Hepatocyte (in vitro differentiated cells): ENCODE results near the gene APOL4. TPM values are rescaled to one million over a fixed set of nuclear protein-coding genes. Genes with fewer than 3 reads are reported as not detected.
"Not testable (repeated sequence)": the region's sequence is repeated elsewhere in the genome, so short reads cannot be mapped to it uniquely, and the experiment has no call there.

Experiments used
- DNase-seq: peaks from one replicate; pipeline ENCODE4 v3.0.0-alpha.2; 2016; ENCODE audit warnings: low spot score
- H2AFZ ChIP-seq: fragments of 200-600 bp; sonication (generic); 2 replicates; pipeline ENCODE4 v1.6.0; 2016; ENCODE audit warnings: antibody characterized with exemption, mild to moderate bottlenecking
- H3K27ac ChIP-seq: fragments of 200-600 bp; sonication (generic); 2 replicates; pipeline ENCODE4 v1.5.1; 2016; ENCODE audit warnings: mild to moderate bottlenecking
- H3K27me3 ChIP-seq: fragments of 200-600 bp; sonication (generic); 2 replicates; pipeline ENCODE4 v1.6.1; 2016
- H3K36me3 ChIP-seq: fragments of 200-600 bp; sonication (generic); replicated peaks from 2 replicates; pipeline ENCODE4 v1.5.1; 2016; ENCODE audit warnings: low read depth; ENCODE audit not compliant: insufficient read depth
- H3K4me1 ChIP-seq: fragments of 200-600 bp; sonication (generic); 2 replicates; pipeline ENCODE4 v1.5.1; 2016; ENCODE audit warnings: mild to moderate bottlenecking, moderate library complexity; ENCODE audit not compliant: insufficient read depth
- H3K4me2 ChIP-seq: fragments of 200-600 bp; sonication (generic); 2 replicates; pipeline ENCODE4 v1.6.0; 2016
- H3K4me3 ChIP-seq: fragments of 200-600 bp; sonication (generic); 2 replicates; pipeline ENCODE4 v1.5.1; 2016; ENCODE audit warnings: mild to moderate bottlenecking
- H3K79me2 ChIP-seq: fragments of 200-600 bp; sonication (generic); 2 replicates; pipeline ENCODE4 v1.6.0; 2017; ENCODE audit warnings: mild to moderate bottlenecking
- H3K9me2 ChIP-seq: fragments of 200-600 bp; sonication (generic); replicated peaks from 2 replicates; pipeline ENCODE4 v1.6.0; 2017; ENCODE audit warnings: mild to moderate bottlenecking; ENCODE audit not compliant: insufficient read depth
- H3K9me3 ChIP-seq: fragments of 200-600 bp; sonication (generic); 2 replicates; pipeline ENCODE4 v1.5.1; 2016; ENCODE audit warnings: low read depth, mild to moderate bottlenecking
- H4K20me1 ChIP-seq: fragments of 200-600 bp; sonication (generic); 2 replicates; pipeline ENCODE4 v1.6.0; 2016; ENCODE audit warnings: mild to moderate bottlenecking; ENCODE audit not compliant: insufficient read depth, poor library complexity, severe bottlenecking
- CTCF ChIP-seq: fragments of 200-600 bp; sonication (generic); IDR thresholded peaks from 2 replicates; pipeline ENCODE4 v1.5.1; 2016; ENCODE audit warnings: antibody characterized with exemption, mild to moderate bottlenecking; ENCODE audit not compliant: poor library complexity
- EZH2 ChIP-seq: fragments of 200-600 bp; sonication (generic); IDR thresholded peaks from 2 replicates; pipeline ENCODE4 v1.6.1; 2016; ENCODE audit warnings: antibody characterized with exemption, mild to moderate bottlenecking, borderline replicate concordance
- EZH2phosphoT487 ChIP-seq: fragments of 200-600 bp; sonication (generic); IDR thresholded peaks from one replicate; pipeline ENCODE4 v1.6.1; 2018; ENCODE audit warnings: antibody characterized with exemption, mild to moderate bottlenecking, low read depth, moderate library complexity; ENCODE audit not compliant: unreplicated experiment, severe bottlenecking
- WGBS: methylation state at CpG from one replicate; pipeline ENCODE4 v1.1.6; 2016; ENCODE audit warnings: low lambda C conversion rate; ENCODE audit errors: missing lambda C conversion rate; 5-methylcytosine and 5-hydroxymethylcytosine counted together
- polyA plus RNA-seq: library from polyadenylated mRNA; unstranded; fragments of >200 nt; fragmentation: Nextera tagmentation; extraction: Ambion mirVana; gene quantifications from 2 replicates; pipeline ENCODE4 v1.2.1, GENCODE V29; 2016
- total RNA-seq: library from RNA; depleted of rRNA; stranded (reverse); fragments of >200 nt; gene quantifications from 2 replicates; pipeline ENCODE4 v1.2.3, GENCODE V29; 2014

APOL4 gene
- total and polyA plus RNA-seq, 2 experiments from 2014 or later = 0.97 to 2.8 TPM

- Histone ChIP-seq H2AFZ (no peak overlapping the region), H3K36me3 (no peaks in the 10 kb centered on the region), H3K4me1 (peaks cover 4% of the 10 kb centered on the region), H3K79me2 (no peaks in the 10 kb centered on the region), H3K9me3 (no peaks in the 10 kb centered on the region), H4K20me1 (no peaks in the 10 kb centered on the region), H3K4me2 (no peak overlapping the region), H3K27ac (no peak overlapping the region), H3K4me3 (no peak overlapping the region), H3K27me3 (no peaks in the 10 kb centered on the region), H3K9me2 (no peaks in the 10 kb centered on the region)
- TF ChIP-seq EZH2phosphoT487 (no peak), EZH2 (no peak), CTCF (no peak)
- DNase-seq = no peak
- 96% methylated on average over 17 of the region's 17 CpGs for WGBS
Observed at GRCh38 chr22:36191106-36191836, 10.3 kb downstream of the APOL4 start.

GRCh38 chr22:36187862-36188261 is 13.7 kb downstream of the APOL4 start:
- 96% methylated on average over 3 of the region's 6 CpGs for WGBS
- H3K27me3 ChIP-seq, H3K4me3 ChIP-seq: not testable (repeated sequence)

GRCh38 chr22:36185828-36186624 is 15.6 kb downstream of the APOL4 start:
- H3K27me3 ChIP-seq = no peaks in the 10 kb centered on the region
- WGBS = 88% methylated on average over 14 of the region's 14 CpGs
- no peak for DNase-seq
- H3K4me1 ChIP-seq = no peaks in the 10 kb centered on the region
- H3K4me3 ChIP-seq = no peak overlapping the region
- no peaks in the 10 kb centered on the region for H3K9me2 ChIP-seq
- no peaks in the 10 kb centered on the region for H4K20me1 ChIP-seq
- H3K36me3 ChIP-seq = no peaks in the 10 kb centered on the region
- no peaks in the 10 kb centered on the region for H3K79me2 ChIP-seq
- no peak overlapping the region for H3K27ac ChIP-seq
- H2AFZ ChIP-seq = no peak overlapping the region
- no peak for TF ChIP-seq EZH2
- no peak for TF ChIP-seq EZH2phosphoT487
- TF ChIP-seq CTCF = no peak
- H3K4me2 ChIP-seq = no peak overlapping the region
- H3K9me3 ChIP-seq = no peaks in the 10 kb centered on the region

More at GRCh38 chr22:36187862-36188261, 13.7 kb downstream of the APOL4 start:
- not testable (repeated sequence) for H4K20me1 ChIP-seq, DNase-seq, H3K4me1 ChIP-seq, H3K27ac ChIP-seq, H3K9me3 ChIP-seq, H3K9me2 ChIP-seq, H3K4me2 ChIP-seq, H3K79me2 ChIP-seq, H3K36me3 ChIP-seq, H2AFZ ChIP-seq

- Histone ChIP-seq H3K9me3 (no peaks in the 10 kb centered on the region), H2AFZ (no peak overlapping the region), H3K4me3 (no peak overlapping the region), H4K20me1 (no peaks in the 10 kb centered on the region), H3K4me2 (no peak overlapping the region), H3K79me2 (no peaks in the 10 kb centered on the region), H3K9me2 (no peaks in the 10 kb centered on the region), H3K36me3 (no peaks in the 10 kb centered on the region), H3K27me3 (no peaks in the 10 kb centered on the region), H3K27ac (no peak overlapping the region), H3K4me1 (no peaks in the 10 kb centered on the region)
- TF ChIP-seq EZH2phosphoT487 = no peak
- no peak for TF ChIP-seq EZH2
- TF ChIP-seq CTCF = no peak
- 79% methylated on average over 10 of the region's 10 CpGs for WGBS
- DNase-seq = no peak
Observed at GRCh38 chr22:36184433-36185025, 17.1 kb downstream of the APOL4 start.
